Activated naive CD4-positive, alpha-beta T cell treated with anti-CD3 and anti-CD28 coated beads, Interleukin-2, amount 50 U/mL, for 16 hours (primary cell): ENCODE data around the gene PGAP2.
A peak's percentile ranks its signal among the peaks of the same experiment; 100 is the strongest.
"Not testable (repeated sequence)": the region's sequence is repeated elsewhere in the genome, so short reads cannot be mapped to it uniquely, and the experiment has no call there.

ENCODE experiments used
- DNase-seq: peaks from one replicate; pipeline ENCODE4 v3.0.0-alpha.2; 2020

The PGAP2 gene

GRCh38 chr11:3807909-3808860 lies at the start of gene PGAP2:
Gene PGAP2, plus strand, starts transcription at chr11:3808560. Its CDS starts 2,700 bp downstream, at chr11:3811260.
- DNase-seq = peak; percentile 65

GRCh38 chr11:3764266-3764665 lies 44.1 kb upstream of the PGAP2 start:
- DNase-seq = no peak

- not testable (repeated sequence) for DNase-seq
Observed at GRCh38 chr11:3766836-3767235, 41.5 kb upstream of the PGAP2 start.

- no peak for DNase-seq
Observed at GRCh38 chr11:3767536-3767935, 40.8 kb upstream of the PGAP2 start.

GRCh38 chr11:3773180-3773579 lies 35.2 kb upstream of the PGAP2 start:
- no peak for DNase-seq

- no peak for DNase-seq
Observed at GRCh38 chr11:3775736-3776406, 32.5 kb upstream of the PGAP2 start.

- DNase-seq = no peak
Observed at GRCh38 chr11:3781423-3781822, 26.9 kb upstream of the PGAP2 start.

- DNase-seq = no peak
Observed at GRCh38 chr11:3782963-3783362, 25.4 kb upstream of the PGAP2 start.

GRCh38 chr11:3783611-3784010 lies 24.7 kb upstream of the PGAP2 start:
- no peak for DNase-seq

GRCh38 chr11:3786781-3787428 lies 21.5 kb upstream of the PGAP2 start:
- DNase-seq = no peak

GRCh38 chr11:3794387-3794786 lies 14.0 kb upstream of the PGAP2 start:
- DNase-seq = not testable (repeated sequence)

- DNase-seq = no peak
Observed at GRCh38 chr11:3795131-3796001, 13.0 kb upstream of the PGAP2 start.

GRCh38 chr11:3796002-3796311 lies 12.4 kb upstream of the PGAP2 start:
- no peak for DNase-seq

GRCh38 chr11:3796346-3796745 lies 12.0 kb upstream of the PGAP2 start:
- DNase-seq = no peak

GRCh38 chr11:3796801-3797328 lies 11.5 kb upstream of the PGAP2 start:
- no peak for DNase-seq

GRCh38 chr11:3797329-3798090 lies 10.8 kb upstream of the PGAP2 start, which contains the start of gene NUP98:
Gene NUP98, minus strand, starts transcription at chr11:3797554. Its CDS starts 15,437 bp downstream, at chr11:3782117.
- DNase-seq = peak; percentile 100

- DNase-seq = no peak
Observed at GRCh38 chr11:3799143-3799542, 9.2 kb upstream of the PGAP2 start.

- no peak for DNase-seq
Observed at GRCh38 chr11:3799873-3800272, 8.5 kb upstream of the PGAP2 start.

- no peak for DNase-seq
Observed at GRCh38 chr11:3802011-3802790, 6.2 kb upstream of the PGAP2 start.

GRCh38 chr11:3803726-3804495 lies 4.4 kb upstream of the PGAP2 start:
- no peak for DNase-seq
